ENCODE data around the gene DPEP2. TPM values are rescaled to one million over a fixed set of nuclear protein-coding genes. Genes with fewer than 3 reads are reported as not detected.
"Not testable (repeated sequence)": the region's sequence is repeated elsewhere in the genome, so short reads cannot be mapped to it uniquely, and the experiment has no call there.

Gene DPEP2
- total and polyA plus RNA-seq, 7 donors, result 0.69 to 11.9 (median 2.5) TPM

GRCh38 chr16:67941469-67942199, 57.6 kb downstream of the DPEP2 start:
- H3K4me1 ChIP-seq, result peaks cover 0 to 55% (median 47%) of the 10 kb centered on the region in 4 donors
- WGBS, 2 donors, result 58 to 75% methylated on average over 9 of the region's 9 CpGs
- peaks cover 16 to 55% (median 29%) of the 10 kb centered on the region in 4 donors for H3K36me3 ChIP-seq
- no peak overlapping the region for H3K4me3 ChIP-seq
- peak overlapping the region; percentile 22 to 85 (median 77) for H3K27ac ChIP-seq
- intact Hi-C loops (cut with DNase I), result no loop called here
- H3K9me3 ChIP-seq, result no peaks in the 10 kb centered on the region
- DNase-seq, result no peak
- no peaks in the 10 kb centered on the region for H3K27me3 ChIP-seq
- TF ChIP-seq EP300 (IDR thresholded peaks at IDR 0.05), result no peak
- no peak for TF ChIP-seq POLR2A (IDR thresholded peaks at IDR 0.05)
- no peak for TF ChIP-seq POLR2AphosphoS5 (IDR thresholded peaks at IDR 0.05)
- TF ChIP-seq, protein P1, sequence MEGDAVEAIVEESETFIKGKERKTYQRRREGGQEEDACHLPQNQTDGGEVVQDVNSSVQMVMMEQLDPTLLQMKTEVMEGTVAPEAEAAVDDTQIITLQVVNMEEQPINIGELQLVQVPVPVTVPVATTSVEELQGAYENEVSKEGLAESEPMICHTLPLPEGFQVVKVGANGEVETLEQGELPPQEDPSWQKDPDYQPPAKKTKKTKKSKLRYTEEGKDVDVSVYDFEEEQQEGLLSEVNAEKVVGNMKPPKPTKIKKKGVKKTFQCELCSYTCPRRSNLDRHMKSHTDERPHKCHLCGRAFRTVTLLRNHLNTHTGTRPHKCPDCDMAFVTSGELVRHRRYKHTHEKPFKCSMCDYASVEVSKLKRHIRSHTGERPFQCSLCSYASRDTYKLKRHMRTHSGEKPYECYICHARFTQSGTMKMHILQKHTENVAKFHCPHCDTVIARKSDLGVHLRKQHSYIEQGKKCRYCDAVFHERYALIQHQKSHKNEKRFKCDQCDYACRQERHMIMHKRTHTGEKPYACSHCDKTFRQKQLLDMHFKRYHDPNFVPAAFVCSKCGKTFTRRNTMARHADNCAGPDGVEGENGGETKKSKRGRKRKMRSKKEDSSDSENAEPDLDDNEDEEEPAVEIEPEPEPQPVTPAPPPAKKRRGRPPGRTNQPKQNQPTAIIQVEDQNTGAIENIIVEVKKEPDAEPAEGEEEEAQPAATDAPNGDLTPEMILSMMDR (IDR thresholded peaks at IDR 0.05), result no peak

- H3K4me1 ChIP-seq, result peaks cover 0 to 54% (median 44%) of the 10 kb centered on the region in 4 donors
These were observed 58.7 kb downstream of the DPEP2 start for GRCh38 chr16:67940446-67941089.

DNA sequence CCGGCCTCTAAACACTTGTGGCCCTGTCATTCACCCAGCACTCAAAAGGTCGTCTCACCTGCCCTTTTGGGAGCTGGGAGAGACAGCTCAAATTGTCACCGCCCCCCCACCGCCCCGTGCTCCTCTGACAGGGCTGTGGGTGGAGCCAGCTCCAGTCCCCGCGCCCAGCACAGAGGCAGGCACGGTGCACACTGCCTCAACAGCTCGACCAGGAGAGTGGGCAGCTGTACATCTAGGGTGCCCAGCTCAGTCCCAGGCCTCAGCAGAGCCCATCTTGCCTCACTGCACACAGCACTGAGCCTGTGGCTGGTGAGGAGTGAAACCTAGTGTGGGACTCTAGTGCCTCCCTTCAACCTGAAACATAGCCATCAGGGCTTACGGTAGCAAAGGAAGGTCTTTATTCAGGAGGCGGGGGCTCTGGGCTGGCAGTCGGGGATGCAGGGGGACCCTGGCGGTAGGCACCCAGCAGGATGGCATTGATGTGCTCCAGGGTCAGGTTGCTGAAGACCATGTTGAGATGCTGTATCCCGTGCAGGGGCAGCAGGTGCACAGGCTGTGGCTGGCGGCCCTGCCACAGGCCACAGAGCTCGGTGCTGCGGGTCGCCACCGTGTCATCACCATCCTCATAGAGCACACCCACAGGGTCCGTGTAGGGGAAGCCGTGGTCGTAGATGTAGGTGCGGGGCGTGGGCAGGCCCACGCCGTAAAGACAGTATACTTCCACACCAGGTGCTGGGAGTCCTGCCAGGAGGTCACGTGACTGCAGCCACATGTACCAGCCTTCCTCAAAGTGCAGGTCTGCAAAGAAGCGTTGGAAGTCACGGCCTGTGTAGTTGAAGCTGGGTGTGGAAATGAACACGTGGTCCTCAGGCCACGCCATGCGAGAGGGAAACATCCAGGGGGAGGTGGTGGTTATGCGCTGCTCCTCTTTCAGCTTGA, 59.5 kb downstream of the DPEP2 start:
- Histone ChIP-seq H3K27me3 (no peaks in the 10 kb centered on the region), H3K4me1 (peaks cover 0 to 52% (median 44%) of the 10 kb centered on the region in 4 donors), H3K4me3 (no peak overlapping the region), H3K36me3 (peaks cover 0 to 37% (median 12%) of the 10 kb centered on the region in 4 donors), H3K27ac (peak overlapping the region in 2 of 4 donors; percentile 7 to 42), H3K9me3 (no peaks in the 10 kb centered on the region)
- intact Hi-C loops (cut with DNase I), result loop anchor here (5.0 to 10.0 kb wide), 2 partner anchors 97 to 415 kb away; partner anchors contain the start of genes RIPOR1 and THAP11
- no peak for DNase-seq
- 56 to 63% methylated on average over 33 of the region's 33 CpGs for WGBS, 2 donors
- TF ChIP-seq, protein P1 (IDR thresholded peaks at IDR 0.05), result no peak
- TF ChIP-seq POLR2A (IDR thresholded peaks at IDR 0.05), result no peak
- peak in 2 of 4 donors; percentile 10 to 34 for TF ChIP-seq POLR2AphosphoS5 (IDR thresholded peaks at IDR 0.05)
- TF ChIP-seq EP300 (IDR thresholded peaks at IDR 0.05), result no peak

More at GRCh38 chr16:67940446-67941089, 58.7 kb downstream of the DPEP2 start:
- Histone ChIP-seq H3K27me3 (no peaks in the 10 kb centered on the region), H3K36me3 (peaks cover 5 to 45% (median 18%) of the 10 kb centered on the region in 4 donors), H3K27ac (peak overlapping the region in 1 of 4 donors; percentile 7), H3K9me3 (no peaks in the 10 kb centered on the region), H3K4me3 (no peak overlapping the region)
- intact Hi-C loops (cut with DNase I), result no loop called here
- no peak for DNase-seq
- TF ChIP-seq EP300 (IDR thresholded peaks at IDR 0.05) (no peak), POLR2AphosphoS5 (IDR thresholded peaks at IDR 0.05) (no peak), POLR2A (IDR thresholded peaks at IDR 0.05) (no peak)
- TF ChIP-seq, protein P1 (IDR thresholded peaks at IDR 0.05), result no peak
- WGBS, 2 donors, result 91 to 96% methylated on average over 5 of the region's 5 CpGs

DNA sequence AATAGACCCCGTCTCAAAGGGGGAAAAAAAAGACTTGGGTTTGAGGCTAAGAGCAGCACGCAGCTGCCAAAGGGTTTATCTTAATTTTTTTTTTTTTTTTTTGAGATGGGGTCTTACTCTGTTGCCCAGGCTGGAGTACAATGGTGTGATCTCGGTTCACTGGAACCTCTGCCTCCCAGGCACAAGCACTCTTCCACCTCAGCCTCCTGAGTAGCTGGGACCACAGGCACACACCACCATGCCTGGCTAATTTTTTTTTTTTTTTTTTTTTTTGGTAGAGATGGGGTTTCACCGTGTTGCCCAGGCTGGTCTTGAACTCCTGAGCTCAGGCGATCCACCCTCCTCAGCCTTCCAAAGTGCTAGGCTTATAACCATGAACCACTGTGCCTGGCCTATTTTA, 61.6 kb downstream of the DPEP2 start:
- not testable (repeated sequence) for DNase-seq, H3K4me3 ChIP-seq, H3K27me3 ChIP-seq, H3K9me3 ChIP-seq
- WGBS, 2 donors, result 94 to 96% methylated on average over 5 of the region's 5 CpGs
- intact Hi-C loops (cut with DNase I), result loop anchor here (5.0 to 10.0 kb wide), 2 partner anchors 95 to 413 kb away; partner anchors contain the start of genes RIPOR1 and THAP11
- Histone ChIP-seq H3K27ac (peak overlapping the region in 3 of 4 donors; percentile 92 to 97 (median 95)), H3K36me3 (peaks cover 0 to 35% (median 9%) of the 10 kb centered on the region in 4 donors), H3K4me1 (peaks cover 0 to 39% (median 31%) of the 10 kb centered on the region in 4 donors)

Small RNA genes lying within 50 kb of the gene (small RNA-seq; reads per million reads assigned to genes)
- 0 reads per million in 3 donors for gene RNU6-359P

Other genes starting within 250 kb of the DPEP2 start
- 1 to 10 TPM; 7.1 to 10.0 (median 7.6) TPM for gene RANBP10, start 192.9 kb downstream of the DPEP2 start, total RNA-seq
- 10 to 100 TPM in 1 of 3 donors, 1 to 10 TPM in 2; 4.2 to 15.5 (median 4.6) TPM for gene RANBP10, start 192.9 kb downstream of the DPEP2 start, polyA plus RNA-seq
- gene TSNAXIP1, start 192.6 kb downstream of the DPEP2 start, total RNA-seq, result 1 to 10 TPM; 1.1 to 2.9 (median 1.8) TPM
- gene TSNAXIP1, start 192.6 kb downstream of the DPEP2 start, polyA plus RNA-seq, result under 1 TPM in 2 of 3 donors, not detected in 1; 0.60 to 0.92 TPM
- gene THAP11, start 157.2 kb downstream of the DPEP2 start, total RNA-seq, result 10 to 100 TPM; 63.9 to 85.6 (median 75.2) TPM
- 10 to 100 TPM; 16.2 to 23.4 (median 20.8) TPM for gene THAP11, start 157.2 kb downstream of the DPEP2 start, polyA plus RNA-seq
- gene NUTF2, start 152.6 kb downstream of the DPEP2 start, total RNA-seq, result 100 to 1,000 TPM in 1 of 4 donors, 10 to 100 TPM in 3; 50.8 to 106 (median 85.4) TPM
- 100 to 1,000 TPM in 1 of 3 donors, 10 to 100 TPM in 2; 93.8 to 115 (median 99.7) TPM for gene NUTF2, start 152.6 kb downstream of the DPEP2 start, polyA plus RNA-seq
- 10 to 100 TPM; 27.5 to 53.7 (median 41.8) TPM for gene CENPT, start 151.8 kb downstream of the DPEP2 start, total RNA-seq
- 10 to 100 TPM in 2 of 3 donors, 1 to 10 TPM in 1; 9.6 to 38.3 (median 19.0) TPM for gene CENPT, start 151.8 kb downstream of the DPEP2 start, polyA plus RNA-seq
- gene EDC4, start 126.4 kb downstream of the DPEP2 start, total RNA-seq, result 10 to 100 TPM; 24.5 to 42.4 (median 32.2) TPM
- gene EDC4, start 126.4 kb downstream of the DPEP2 start, polyA plus RNA-seq, result 10 to 100 TPM; 28.8 to 48.9 (median 42.3) TPM
- gene NRN1L, start 114.6 kb downstream of the DPEP2 start, total RNA-seq, result not detected
- gene NRN1L, start 114.6 kb downstream of the DPEP2 start, polyA plus RNA-seq, result 1 to 10 TPM in 1 of 3 donors, not detected in 2; 1.1 TPM
- gene PSKH1, start 106.2 kb downstream of the DPEP2 start, total RNA-seq, result 10 to 100 TPM; 13.9 to 20.8 (median 17.2) TPM
- gene PSKH1, start 106.2 kb downstream of the DPEP2 start, polyA plus RNA-seq, result 10 to 100 TPM; 22.2 to 29.2 (median 26.8) TPM
- 1 to 10 TPM in 1 of 4 donors, under 1 TPM in 2, not detected in 1; 0.71 to 1.7 (median 0.82) TPM for gene CTRL, start 67.6 kb downstream of the DPEP2 start, total RNA-seq
- gene CTRL, start 67.6 kb downstream of the DPEP2 start, polyA plus RNA-seq, result 1 to 10 TPM in 1 of 3 donors, not detected in 2; 2.1 TPM
- 10 to 100 TPM; 37.1 to 61.0 (median 42.5) TPM for gene PSMB10, start 62.6 kb downstream of the DPEP2 start, total RNA-seq
- gene PSMB10, start 62.6 kb downstream of the DPEP2 start, polyA plus RNA-seq, result 100 to 1,000 TPM; 170 to 200 (median 183) TPM
- 10 to 100 TPM; 10.4 to 31.0 (median 15.2) TPM for gene LCAT, start 55.4 kb downstream of the DPEP2 start, total RNA-seq
- 1 to 10 TPM in 2 of 3 donors, under 1 TPM in 1; 0.60 to 5.5 (median 1.6) TPM for gene LCAT, start 55.4 kb downstream of the DPEP2 start, polyA plus RNA-seq
- gene SLC12A4, start 30.8 kb downstream of the DPEP2 start, total RNA-seq, result 10 to 100 TPM; 27.6 to 77.0 (median 45.6) TPM
- gene SLC12A4, start 30.8 kb downstream of the DPEP2 start, polyA plus RNA-seq, result 10 to 100 TPM in 1 of 3 donors, 1 to 10 TPM in 2; 3.0 to 13.3 (median 3.2) TPM
- gene DPEP3, start 19.0 kb downstream of the DPEP2 start, total RNA-seq, result under 1 TPM in 1 of 4 donors, not detected in 3; 0.27 TPM
- under 1 TPM in 2 of 3 donors, not detected in 1; 0.09 to 0.46 TPM for gene DPEP3, start 19.0 kb downstream of the DPEP2 start, polyA plus RNA-seq
- not detected for gene DPEP2NB, start 16.4 kb upstream of the DPEP2 start, total RNA-seq
- gene DPEP2NB, start 16.4 kb upstream of the DPEP2 start, polyA plus RNA-seq, result not detected
- gene DDX28, start 23.7 kb upstream of the DPEP2 start, total RNA-seq, result 1 to 10 TPM; 5.0 to 6.9 (median 5.8) TPM
- gene DDX28, start 23.7 kb upstream of the DPEP2 start, polyA plus RNA-seq, result 10 to 100 TPM in 1 of 3 donors, 1 to 10 TPM in 2; 3.0 to 12.8 (median 5.1) TPM
- 1 to 10 TPM; 3.6 to 7.3 (median 5.3) TPM for gene DUS2, start 23.8 kb upstream of the DPEP2 start, total RNA-seq
- 10 to 100 TPM in 1 of 3 donors, 1 to 10 TPM in 2; 6.6 to 17.3 (median 7.4) TPM for gene DUS2, start 23.8 kb upstream of the DPEP2 start, polyA plus RNA-seq
- gene NFATC3, start 85.9 kb upstream of the DPEP2 start, total RNA-seq, result 10 to 100 TPM; 42.8 to 52.2 (median 46.0) TPM
- gene NFATC3, start 85.9 kb upstream of the DPEP2 start, polyA plus RNA-seq, result 10 to 100 TPM in 1 of 3 donors, 1 to 10 TPM in 2; 4.8 to 16.9 (median 6.0) TPM
- gene ESRP2, start 236.6 kb upstream of the DPEP2 start, total RNA-seq, result under 1 TPM in 3 of 4 donors, not detected in 1; under 0.01 to 0.16 (median 0.14) TPM
- 10 to 100 TPM; 24.0 to 50.0 (median 25.4) TPM for gene ESRP2, start 236.6 kb upstream of the DPEP2 start, polyA plus RNA-seq
- 10 to 100 TPM; 10.2 to 15.7 (median 12.5) TPM for gene PLA2G15, start 245.9 kb upstream of the DPEP2 start, total RNA-seq
- 10 to 100 TPM in 1 of 3 donors, 1 to 10 TPM in 2; 4.2 to 10.1 (median 8.1) TPM for gene PLA2G15, start 245.9 kb upstream of the DPEP2 start, polyA plus RNA-seq

Measured in sigmoid colon (tissue), 7 donors.